Progenitor cell of endocrine pancreas (in vitro differentiated cells): ENCODE data around the gene PXDC1. TPM values are rescaled to one million over a fixed set of nuclear protein-coding genes. Genes with fewer than 3 reads are reported as not detected.

Experiments used
- DNase-seq: peaks from one replicate; pipeline ENCODE4 v3.0.0; 2021; ENCODE audit warnings: low spot score; ENCODE audit not compliant: unreplicated experiment
- H3K27ac Mint-ChIP-seq: 2 replicates; pipeline ENCODE4 v1.8.0; 2021; ENCODE audit warnings: mild to moderate bottlenecking, moderate library complexity, mixed read lengths
- H3K27me3 Mint-ChIP-seq: 2 replicates; pipeline ENCODE4 v1.8.0; 2021; ENCODE audit warnings: mixed read lengths
- H3K36me3 Mint-ChIP-seq: 2 replicates; pipeline ENCODE4 v1.8.0; 2022; ENCODE audit warnings: mixed read lengths; ENCODE audit not compliant: insufficient read depth
- H3K4me1 Mint-ChIP-seq: 2 replicates; pipeline ENCODE4 v1.8.0; 2021; ENCODE audit warnings: low read depth, mixed read lengths
- H3K4me3 Mint-ChIP-seq: 2 replicates; pipeline ENCODE4 v1.8.0; 2021; ENCODE audit warnings: low read depth, mild to moderate bottlenecking, moderate library complexity, mixed read lengths
- H3K9me3 Mint-ChIP-seq: 2 replicates; pipeline ENCODE4 v1.8.0; 2021; ENCODE audit warnings: low read depth, mixed read lengths
- total RNA-seq: library from RNA; stranded (reverse); gene quantifications from 2 replicates; pipeline ENCODE4 v1.2.1, GENCODE V29; 2021
- TF ChIP-seq, protein P1 (sequence below): fragments of 200-600 bp; sonication (generic); IDR thresholded peaks from one replicate; pipeline ENCODE4 v1.5.0; 2021; ENCODE audit warnings: antibody characterized with exemption, mild to moderate bottlenecking; ENCODE audit not compliant: unreplicated experiment

PXDC1 gene
- total RNA-seq, 1 donor from 2014 or later, result 4.8 TPM

- Mint-ChIP-seq H3K27ac (peak overlapping the region; percentile 28), H3K4me1 (peaks cover 11% of the 10 kb centered on the region), H3K27me3 (peaks cover 48% of the 10 kb centered on the region), H3K9me3 (no peaks in the 10 kb centered on the region), H3K4me3 (peak overlapping the region; percentile 66), H3K36me3 (no peaks in the 10 kb centered on the region)
- DNase-seq, result no peak
- TF ChIP-seq, protein P1, sequence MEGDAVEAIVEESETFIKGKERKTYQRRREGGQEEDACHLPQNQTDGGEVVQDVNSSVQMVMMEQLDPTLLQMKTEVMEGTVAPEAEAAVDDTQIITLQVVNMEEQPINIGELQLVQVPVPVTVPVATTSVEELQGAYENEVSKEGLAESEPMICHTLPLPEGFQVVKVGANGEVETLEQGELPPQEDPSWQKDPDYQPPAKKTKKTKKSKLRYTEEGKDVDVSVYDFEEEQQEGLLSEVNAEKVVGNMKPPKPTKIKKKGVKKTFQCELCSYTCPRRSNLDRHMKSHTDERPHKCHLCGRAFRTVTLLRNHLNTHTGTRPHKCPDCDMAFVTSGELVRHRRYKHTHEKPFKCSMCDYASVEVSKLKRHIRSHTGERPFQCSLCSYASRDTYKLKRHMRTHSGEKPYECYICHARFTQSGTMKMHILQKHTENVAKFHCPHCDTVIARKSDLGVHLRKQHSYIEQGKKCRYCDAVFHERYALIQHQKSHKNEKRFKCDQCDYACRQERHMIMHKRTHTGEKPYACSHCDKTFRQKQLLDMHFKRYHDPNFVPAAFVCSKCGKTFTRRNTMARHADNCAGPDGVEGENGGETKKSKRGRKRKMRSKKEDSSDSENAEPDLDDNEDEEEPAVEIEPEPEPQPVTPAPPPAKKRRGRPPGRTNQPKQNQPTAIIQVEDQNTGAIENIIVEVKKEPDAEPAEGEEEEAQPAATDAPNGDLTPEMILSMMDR, result no peak
Measured at GRCh38 chr6:3753228-3753835, 1.8 kb upstream of the PXDC1 start.

DNA sequence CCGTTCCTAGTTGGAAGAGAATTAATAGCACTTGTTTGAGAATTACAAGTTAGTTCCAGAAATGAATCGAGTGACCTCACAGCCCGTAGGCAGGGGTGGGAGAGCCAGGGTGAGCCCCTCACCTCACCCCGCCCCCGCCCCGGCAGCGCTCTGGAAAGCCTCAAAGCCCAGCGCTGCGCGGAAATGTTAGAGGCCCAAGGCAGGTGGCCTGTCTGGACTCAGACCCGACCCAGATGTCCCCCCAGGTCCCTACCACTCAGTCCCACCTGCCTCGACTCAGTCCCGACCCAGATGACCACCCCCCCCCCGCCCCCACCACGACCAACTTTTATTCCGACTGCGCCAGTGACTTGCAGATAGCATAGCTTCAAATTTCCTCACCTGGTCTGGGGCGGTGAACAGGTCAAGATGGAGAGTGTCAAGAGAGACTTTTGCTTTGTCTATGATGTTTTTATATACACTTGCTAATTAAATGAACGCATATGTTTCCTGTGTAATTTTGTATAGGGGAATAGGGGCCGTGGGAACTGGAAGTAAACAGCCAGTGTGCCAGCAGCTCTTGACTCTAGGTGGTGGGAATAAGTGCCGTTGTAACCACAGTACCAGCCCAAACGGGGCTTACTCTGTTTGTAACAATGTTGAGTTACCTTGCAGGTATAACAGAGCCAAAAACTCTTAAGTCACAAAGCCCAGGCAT is 1.2 kb upstream of the PXDC1 start:
- peak overlapping the region; percentile 66 for H3K4me3 Mint-ChIP-seq
- no peaks in the 10 kb centered on the region for H3K36me3 Mint-ChIP-seq
- H3K9me3 Mint-ChIP-seq, result no peaks in the 10 kb centered on the region
- peaks cover 11% of the 10 kb centered on the region for H3K4me1 Mint-ChIP-seq
- TF ChIP-seq, protein P1, result no peak
- DNase-seq, result no peak
- H3K27me3 Mint-ChIP-seq, result peaks cover 54% of the 10 kb centered on the region
- peak overlapping the region; percentile 56 for H3K27ac Mint-ChIP-seq

DNA sequence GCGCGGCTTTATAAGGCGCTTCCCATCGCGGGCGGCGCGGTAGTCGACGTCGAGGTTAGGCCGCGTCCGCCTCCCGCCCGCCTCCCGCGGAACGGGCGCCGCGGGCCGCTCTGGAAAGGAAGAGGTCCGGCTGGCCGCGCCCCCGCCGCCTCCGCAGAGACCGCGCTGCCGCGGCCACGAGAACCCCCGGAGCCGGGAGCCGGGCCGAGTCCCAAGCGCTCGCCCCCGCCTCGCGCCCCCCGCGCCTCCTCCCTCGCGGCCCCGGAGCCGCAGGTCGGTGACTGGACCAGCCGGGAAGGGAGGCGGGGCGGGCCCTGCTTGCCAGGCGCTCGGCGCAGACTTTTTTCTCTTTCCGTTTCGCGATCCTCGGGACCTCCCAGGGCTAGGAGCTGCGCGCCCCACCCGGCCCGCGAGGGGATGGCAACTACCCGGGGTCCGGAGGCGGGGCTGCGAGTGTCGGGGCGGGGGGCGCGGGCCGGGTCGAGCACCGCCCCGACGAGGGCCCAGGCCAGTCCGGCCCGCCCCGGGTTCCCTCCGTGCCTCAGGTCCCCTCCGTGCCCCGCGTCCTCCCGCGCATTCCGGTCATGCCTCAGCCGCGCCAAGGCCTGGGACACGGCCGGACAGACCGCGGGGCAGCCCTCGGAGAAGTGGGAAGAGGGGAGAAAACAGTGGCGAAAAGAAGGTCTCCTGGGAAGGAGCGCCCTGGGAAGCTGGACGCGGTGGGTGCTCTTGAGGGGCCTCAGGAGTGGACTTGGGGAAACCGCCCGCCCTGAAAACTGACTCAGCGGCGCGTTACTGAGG is 417 bp upstream of the PXDC1 start:
- TF ChIP-seq, protein P1, result peak; percentile 54
- H3K4me1 Mint-ChIP-seq, result peaks cover 11% of the 10 kb centered on the region

GRCh38 chr6:3750317-3751076 is 1.0 kb downstream of the PXDC1 start:
- TF ChIP-seq, protein P1, result no peak
- H3K4me3 Mint-ChIP-seq, result peak overlapping the region; percentile 67
- peak overlapping the region; percentile 37 for H3K27ac Mint-ChIP-seq
- peaks cover 60% of the 10 kb centered on the region for H3K27me3 Mint-ChIP-seq
- no peak for DNase-seq
- H3K36me3 Mint-ChIP-seq, result no peaks in the 10 kb centered on the region
- H3K4me1 Mint-ChIP-seq, result peaks cover 6% of the 10 kb centered on the region
- H3K9me3 Mint-ChIP-seq, result no peaks in the 10 kb centered on the region

More for the DNA sequence above, 417 bp upstream of the PXDC1 start:
- Mint-ChIP-seq H3K4me3 (peak overlapping the region; percentile 66), H3K36me3 (no peaks in the 10 kb centered on the region), H3K9me3 (no peaks in the 10 kb centered on the region), H3K27me3 (peaks cover 60% of the 10 kb centered on the region), H3K27ac (peak overlapping the region; percentile 56)
- peak; percentile 82 for DNase-seq

GRCh38 chr6:3749977-3750316 is 1.6 kb downstream of the PXDC1 start:
- no peak for DNase-seq
- Mint-ChIP-seq H3K36me3 (no peaks in the 10 kb centered on the region), H3K4me1 (peaks cover 6% of the 10 kb centered on the region), H3K27ac (no peak overlapping the region), H3K27me3 (peaks cover 60% of the 10 kb centered on the region), H3K4me3 (peak overlapping the region; percentile 67), H3K9me3 (no peaks in the 10 kb centered on the region)
- TF ChIP-seq, protein P1, result no peak
